CD1c-positive myeloid dendritic cell (primary cell): ENCODE measurements around the gene SMYD3.
"Not testable (repeated sequence)": the region's sequence is repeated elsewhere in the genome, so short reads cannot be mapped to it uniquely, and the experiment has no call there.

Source experiments
- DNase-seq: peaks from one replicate; pipeline ENCODE4 v3.0.0-alpha.2; 2016; ENCODE audit errors: extremely low spot score

SMYD3 gene

DNA sequence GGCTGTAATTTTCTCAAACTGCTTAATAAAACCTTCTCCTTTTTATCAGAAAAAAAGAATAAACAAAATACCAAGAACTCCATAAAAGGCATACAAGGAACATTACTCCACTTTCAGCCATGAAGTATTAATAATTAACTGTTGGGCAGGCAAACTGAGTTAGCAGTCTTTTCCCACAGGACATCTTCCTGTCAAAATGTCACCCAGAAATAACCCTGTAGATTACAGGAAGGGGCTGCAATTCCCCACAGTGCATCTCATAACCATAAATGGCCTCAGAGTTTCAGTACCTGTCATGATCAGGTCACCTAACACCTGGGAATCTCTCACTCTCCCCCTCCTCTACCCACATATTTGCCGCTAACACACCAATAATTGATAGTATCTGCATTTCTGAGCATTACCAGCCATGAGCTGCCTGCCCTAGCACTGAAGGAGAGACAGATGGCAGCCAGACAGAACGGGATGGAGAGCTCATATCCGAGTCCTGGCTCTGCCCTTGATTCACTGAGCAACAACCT is 475.0 kb downstream of the SMYD3 start:
- no peak for DNase-seq

GRCh38 chr1:246029616-246030015 is 477.5 kb downstream of the SMYD3 start:
- no peak for DNase-seq

GRCh38 chr1:246024118-246024517 is 483.0 kb downstream of the SMYD3 start:
- not testable (repeated sequence) for DNase-seq

DNA sequence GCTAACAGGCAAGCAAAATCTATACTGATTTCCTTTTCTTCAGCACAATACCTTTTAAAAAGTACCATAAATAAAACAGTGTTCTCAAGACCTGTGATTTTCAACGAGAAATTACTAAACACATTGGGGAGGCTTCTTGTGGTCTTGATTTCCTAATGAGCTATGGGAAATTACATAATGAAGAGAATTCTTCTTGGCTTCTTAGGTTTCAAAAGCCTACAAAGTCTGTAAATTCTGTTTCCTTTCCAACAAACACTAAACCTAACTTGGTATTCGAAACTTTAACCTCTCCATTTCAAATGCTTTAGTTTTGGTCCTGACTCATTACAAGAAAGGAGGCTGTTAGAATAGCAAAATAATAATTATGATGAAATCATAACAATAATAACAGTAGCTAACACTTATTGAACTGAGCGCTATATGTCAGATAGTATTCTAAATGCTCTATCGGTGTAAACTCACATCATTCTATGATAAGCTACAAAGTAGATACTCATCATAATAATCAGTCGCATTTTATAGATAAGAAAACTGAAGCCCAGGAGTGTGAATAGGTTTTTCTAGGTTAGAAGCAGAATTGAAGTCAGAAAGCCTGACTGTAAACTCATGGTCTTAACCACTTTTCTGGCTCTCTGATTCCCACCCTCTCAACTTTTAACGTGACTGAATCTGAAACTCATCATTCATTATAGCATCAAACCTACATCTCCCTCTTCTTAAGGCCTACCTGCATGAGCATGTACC is 486.7 kb downstream of the SMYD3 start:
- no peak for DNase-seq

- no peak for DNase-seq
Observed at GRCh38 chr1:246018146-246018545, 488.9 kb downstream of the SMYD3 start.

GRCh38 chr1:246012341-246012740 is 494.7 kb downstream of the SMYD3 start:
- peak; percentile 43 for DNase-seq

- DNase-seq = no peak
Observed at GRCh38 chr1:246010386-246010785, 496.7 kb downstream of the SMYD3 start.

- DNase-seq = no peak
Observed at GRCh38 chr1:246008363-246008831, 498.7 kb downstream of the SMYD3 start.

- DNase-seq = no peak
Observed at GRCh38 chr1:246005067-246005466, 502.0 kb downstream of the SMYD3 start.

GRCh38 chr1:246004301-246004700 is 502.8 kb downstream of the SMYD3 start:
- DNase-seq = no peak

- no peak for DNase-seq
Observed at GRCh38 chr1:246003442-246003730, 503.7 kb downstream of the SMYD3 start.

DNA sequence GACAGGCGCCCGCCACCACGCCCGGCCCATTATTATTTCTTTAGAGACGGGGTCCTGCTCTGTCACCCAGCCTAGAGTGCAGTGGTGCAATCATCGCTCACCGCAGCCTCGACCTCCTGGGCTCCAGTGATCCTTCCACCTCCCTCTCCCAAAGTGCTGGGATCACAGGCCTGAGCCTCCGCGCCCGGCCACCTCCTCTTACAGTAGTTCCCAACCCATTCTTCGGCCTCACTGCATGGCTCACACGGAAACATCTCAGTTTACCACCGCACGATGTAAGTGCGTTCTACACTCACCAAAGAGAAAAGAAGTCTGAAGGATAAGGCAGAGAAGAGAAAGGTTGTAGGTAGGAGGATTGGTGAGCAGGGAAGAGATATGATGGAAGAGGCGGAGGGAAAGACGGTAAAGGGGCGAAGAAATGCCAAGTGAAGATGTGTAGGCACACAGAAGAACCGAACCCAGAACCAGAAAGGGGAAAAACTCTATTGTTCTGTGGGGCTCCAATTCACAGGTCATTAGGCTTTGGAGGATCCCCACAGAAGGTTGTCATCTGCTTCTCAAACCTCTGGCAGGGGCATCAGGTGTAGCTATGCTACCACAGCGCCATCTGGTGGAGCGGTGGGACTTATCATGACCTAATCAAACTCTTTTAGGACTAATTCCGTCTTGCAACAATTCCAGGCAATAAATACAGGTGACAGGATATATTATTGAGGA is 504.2 kb downstream of the SMYD3 start:
- DNase-seq = peak; percentile 83

- no peak for DNase-seq
Observed at GRCh38 chr1:246001837-246002230, 505.2 kb downstream of the SMYD3 start.

GRCh38 chr1:246001142-246001836 is 505.8 kb downstream of the SMYD3 start:
- DNase-seq = no peak

DNA sequence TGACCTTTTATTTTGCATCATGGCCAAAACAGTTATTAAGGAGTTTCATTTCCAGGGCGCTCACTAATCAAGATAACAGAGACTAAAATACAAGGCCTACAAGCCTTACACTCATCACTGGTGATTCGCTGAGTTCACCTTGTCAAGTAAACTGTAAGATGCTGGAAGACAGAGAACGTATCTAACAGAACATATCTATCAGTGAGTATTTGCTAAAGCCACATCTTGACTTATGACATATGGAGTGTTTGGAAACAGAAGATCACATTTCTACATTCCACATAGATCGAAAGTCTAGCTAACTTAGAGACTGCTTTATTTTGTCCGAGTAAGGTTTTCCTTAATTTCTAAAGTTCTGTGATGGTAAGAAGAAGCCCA is 506.5 kb downstream of the SMYD3 start:
- no peak for DNase-seq

- peak; percentile 8 for DNase-seq
Observed at GRCh38 chr1:245999697-246000637, 507.1 kb downstream of the SMYD3 start.

GRCh38 chr1:245997471-245998258 is 509.4 kb downstream of the SMYD3 start:
- no peak for DNase-seq

DNA sequence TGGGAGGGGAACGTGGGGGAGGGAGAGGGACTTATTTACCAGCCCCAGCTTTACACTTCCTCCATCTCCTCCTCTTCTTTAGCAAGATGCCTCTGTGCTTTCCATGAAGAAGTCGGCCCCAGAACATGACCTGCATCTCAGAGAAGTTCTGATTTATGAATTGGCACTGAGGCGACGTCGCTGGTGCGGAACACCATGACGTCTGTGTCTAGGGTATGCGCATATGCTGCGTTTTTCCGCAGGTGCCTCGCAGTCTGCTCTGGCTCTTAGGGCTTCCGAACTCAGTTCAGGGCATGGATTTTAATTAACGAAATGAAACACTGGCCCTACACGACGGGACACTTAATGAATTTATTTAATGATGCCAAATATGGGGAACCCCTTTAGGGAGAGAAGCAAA is 510.3 kb downstream of the SMYD3 start:
- no peak for DNase-seq

DNA sequence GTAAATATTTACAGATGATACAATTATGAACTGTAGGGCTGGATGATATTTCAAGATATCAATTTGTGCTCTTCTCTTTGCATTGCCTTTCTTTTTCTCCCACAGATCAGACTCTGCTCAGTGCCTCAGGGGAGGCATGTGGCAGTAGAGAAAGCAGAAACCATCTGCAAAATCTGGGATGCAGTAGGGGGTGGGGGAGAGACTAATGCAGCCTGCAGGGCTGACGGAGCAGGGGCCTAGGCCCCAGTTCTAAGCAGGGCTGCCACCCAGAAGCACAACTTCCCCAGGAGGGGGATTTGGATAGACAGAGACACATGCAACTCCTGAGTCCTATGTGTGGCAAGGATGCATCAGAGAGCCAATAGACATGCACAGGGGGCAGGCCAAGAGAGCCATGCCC is 511.6 kb downstream of the SMYD3 start:
- DNase-seq = no peak

GRCh38 chr1:245991266-245991665 is 515.8 kb downstream of the SMYD3 start:
- DNase-seq = no peak
